Suppressor macrophage (primary cell): Measurements from ENCODE around the gene GTF2B.
"Not testable (repeated sequence)": the region's sequence is repeated elsewhere in the genome, so short reads cannot be mapped to it uniquely, and the experiment has no call there.

ENCODE experiments used
- DNase-seq, 4 experiments: peaks; one replicate each; pipeline ENCODE4 v3.0.0-alpha.2; 2020 to 2022

GTF2B gene

GRCh38 chr1:88883156-88883555 lies 8.2 kb downstream of the GTF2B start:
- DNase-seq: no peak

- not testable (repeated sequence) for DNase-seq
Measured at GRCh38 chr1:88880717-88881116, 10.7 kb downstream of the GTF2B start.

- no peak for DNase-seq
Measured at GRCh38 chr1:88878731-88879130, 12.6 kb downstream of the GTF2B start.

GRCh38 chr1:88877911-88878310 lies 13.5 kb downstream of the GTF2B start:
- DNase-seq: no peak

GRCh38 chr1:88877382-88877825 lies 14.0 kb downstream of the GTF2B start:
- DNase-seq: peak in 2 of 4 experiments; percentile 40 to 67

GRCh38 chr1:88876573-88877365 lies 14.6 kb downstream of the GTF2B start:
- DNase-seq: no peak

- DNase-seq: no peak
Measured at GRCh38 chr1:88875595-88875994, 15.8 kb downstream of the GTF2B start.

- peak in 3 of 4 experiments; percentile 4 to 43 (median 31) for DNase-seq
Measured at GRCh38 chr1:88873737-88874349, 17.5 kb downstream of the GTF2B start.

GRCh38 chr1:88869644-88870043 lies 21.7 kb downstream of the GTF2B start:
- not testable (repeated sequence) for DNase-seq

- DNase-seq: peak in 3 of 4 experiments; percentile 10 to 47 (median 13)
Measured at GRCh38 chr1:88867743-88868521, 23.4 kb downstream of the GTF2B start.

- no peak for DNase-seq
Measured at GRCh38 chr1:88851303-88852063, 39.9 kb downstream of the GTF2B start.

- no peak for DNase-seq
Measured at GRCh38 chr1:88847643-88848042, 43.7 kb downstream of the GTF2B start.

- DNase-seq: no peak
Measured at GRCh38 chr1:88825721-88826120, 65.6 kb downstream of the GTF2B start.

- not testable (repeated sequence) for DNase-seq
Measured at GRCh38 chr1:88819642-88820041, 71.7 kb downstream of the GTF2B start.

- DNase-seq: no peak
Measured at GRCh38 chr1:88813471-88813870, 77.9 kb downstream of the GTF2B start.

- DNase-seq: no peak
Measured at GRCh38 chr1:88812366-88812765, 79.0 kb downstream of the GTF2B start.

- no peak for DNase-seq
Measured at GRCh38 chr1:88803444-88803843, 87.9 kb downstream of the GTF2B start.

- DNase-seq: no peak
Measured at GRCh38 chr1:88802950-88803349, 88.4 kb downstream of the GTF2B start.
